Measurements from ENCODE around the gene NHLH1.

Gene NHLH1

GRCh38 chr1:160332516-160332915 is 34.4 kb upstream of the NHLH1 start:
- H3K56ac ChIP-seq (ENCODE audit: low read length): no peak overlapping the region
- H2AK5ac ChIP-seq (ENCODE audit: low read length): no peak overlapping the region
- H3K27ac ChIP-seq (ENCODE audit: low read depth, low read length): no peak overlapping the region
- no peaks in the 10 kb centered on the region for H3K27me3 ChIP-seq (ENCODE audit: insufficient read depth, low read length, poor library complexity)
- no peak overlapping the region for H4K5ac ChIP-seq (ENCODE audit: low read length)
- DNase-seq: no peak
- H3K4ac ChIP-seq (ENCODE audit: low read depth, low read length): no peak overlapping the region
- H3K18ac ChIP-seq (ENCODE audit: low read length): no peak overlapping the region
- no peaks in the 10 kb centered on the region for H3K4me1 ChIP-seq (ENCODE audit: control insufficient read depth, low read depth, low read length)
- H3K36me3 ChIP-seq (ENCODE audit: control insufficient read depth, insufficient read depth, low read length): peaks cover 6% of the 10 kb centered on the region
- no peak overlapping the region for H3K9ac ChIP-seq (ENCODE audit: low read length)
- H3K79me1 ChIP-seq (ENCODE audit: low read length): peaks cover 2% of the 10 kb centered on the region
- H3K4me2 ChIP-seq (ENCODE audit: low read length): no peak overlapping the region
- no peak overlapping the region for H3K23ac ChIP-seq (ENCODE audit: low read length)
- H4K8ac ChIP-seq (ENCODE audit: low read depth, low read length): no peak overlapping the region
- H3K79me2 ChIP-seq (ENCODE audit: control insufficient read depth, insufficient read depth, low read length): no peaks in the 10 kb centered on the region
- H2BK15ac ChIP-seq (replicated peaks; ENCODE audit: low read depth): no peak overlapping the region
- no peak overlapping the region for H2BK5ac ChIP-seq (ENCODE audit: low read length)
- no peak overlapping the region for H2BK120ac ChIP-seq (ENCODE audit: low read depth, low read length)
- H3K4me3 ChIP-seq (ENCODE audit: low read length): no peak overlapping the region

GRCh38 chr1:160338580-160338979 is 28.3 kb upstream of the NHLH1 start:
- WGBS (ENCODE audit: extremely low coverage, insufficient coverage, low lambda C conversion rate): no CpG with 5 or more reads among the region's 4 CpGs
- DNase-seq: no peak
- H3K18ac ChIP-seq (ENCODE audit: low read length): no peak overlapping the region
- no peak overlapping the region for H2BK15ac ChIP-seq (replicated peaks; ENCODE audit: low read depth)
- H3K79me1 ChIP-seq (ENCODE audit: low read length): peaks cover 16% of the 10 kb centered on the region
- no peak overlapping the region for H2AK5ac ChIP-seq (ENCODE audit: low read length)
- no peak overlapping the region for H3K4me2 ChIP-seq (ENCODE audit: low read length)
- no peak overlapping the region for H2BK5ac ChIP-seq (ENCODE audit: low read length)
- H3K27me3 ChIP-seq (ENCODE audit: insufficient read depth, low read length, poor library complexity): no peaks in the 10 kb centered on the region
- no peaks in the 10 kb centered on the region for H3K4me1 ChIP-seq (ENCODE audit: control insufficient read depth, low read depth, low read length)
- peaks cover 31% of the 10 kb centered on the region for H3K79me2 ChIP-seq (ENCODE audit: control insufficient read depth, insufficient read depth, low read length)
- H3K36me3 ChIP-seq (ENCODE audit: control insufficient read depth, insufficient read depth, low read length): peaks cover 5% of the 10 kb centered on the region
- no peak overlapping the region for H4K5ac ChIP-seq (ENCODE audit: low read length)
- H3K23ac ChIP-seq (ENCODE audit: low read length): no peak overlapping the region
- no peak overlapping the region for H3K9ac ChIP-seq (ENCODE audit: low read length)
- H3K4me3 ChIP-seq (ENCODE audit: low read length): no peak overlapping the region
- no peak overlapping the region for H3K4ac ChIP-seq (ENCODE audit: low read depth, low read length)
- no peak overlapping the region for H3K27ac ChIP-seq (ENCODE audit: low read depth, low read length)
- H3K56ac ChIP-seq (ENCODE audit: low read length): no peak overlapping the region
- H2BK120ac ChIP-seq (ENCODE audit: low read depth, low read length): no peak overlapping the region
- no peak overlapping the region for H4K8ac ChIP-seq (ENCODE audit: low read depth, low read length)

- no peak overlapping the region for H4K5ac ChIP-seq (ENCODE audit: low read length)
- no peak overlapping the region for H3K4me3 ChIP-seq (ENCODE audit: low read length)
- H3K4ac ChIP-seq (ENCODE audit: low read depth, low read length): no peak overlapping the region
- no peak overlapping the region for H3K4me2 ChIP-seq (ENCODE audit: low read length)
- H3K79me2 ChIP-seq (ENCODE audit: control insufficient read depth, insufficient read depth, low read length): peaks cover 38% of the 10 kb centered on the region
- no peak overlapping the region for H3K56ac ChIP-seq (ENCODE audit: low read length)
- WGBS (ENCODE audit: extremely low coverage, insufficient coverage, low lambda C conversion rate): no CpG with 5 or more reads among the region's 3 CpGs
- H3K18ac ChIP-seq (ENCODE audit: low read length): no peak overlapping the region
- peaks cover 20% of the 10 kb centered on the region for H3K79me1 ChIP-seq (ENCODE audit: low read length)
- no peak overlapping the region for H4K8ac ChIP-seq (ENCODE audit: low read depth, low read length)
- H3K36me3 ChIP-seq (ENCODE audit: control insufficient read depth, insufficient read depth, low read length): peaks cover 2% of the 10 kb centered on the region
- no peaks in the 10 kb centered on the region for H3K27me3 ChIP-seq (ENCODE audit: insufficient read depth, low read length, poor library complexity)
- no peak overlapping the region for H2BK15ac ChIP-seq (replicated peaks; ENCODE audit: low read depth)
- no peak overlapping the region for H3K9ac ChIP-seq (ENCODE audit: low read length)
- H3K4me1 ChIP-seq (ENCODE audit: control insufficient read depth, low read depth, low read length): no peaks in the 10 kb centered on the region
- H3K27ac ChIP-seq (ENCODE audit: low read depth, low read length): no peak overlapping the region
- H3K23ac ChIP-seq (ENCODE audit: low read length): no peak overlapping the region
- no peak overlapping the region for H2BK120ac ChIP-seq (ENCODE audit: low read depth, low read length)
- H2BK5ac ChIP-seq (ENCODE audit: low read length): no peak overlapping the region
- no peak overlapping the region for H2AK5ac ChIP-seq (ENCODE audit: low read length)
- no peak for DNase-seq
Measured at GRCh38 chr1:160340146-160340545, 26.7 kb upstream of the NHLH1 start.

GRCh38 chr1:160340866-160341265 is 26.0 kb upstream of the NHLH1 start:
- Histone ChIP-seq H2BK15ac (replicated peaks; ENCODE audit: low read depth) (no peak overlapping the region), H3K4ac (ENCODE audit: low read depth, low read length) (no peak overlapping the region), H3K56ac (ENCODE audit: low read length) (peak overlapping the region; percentile 62), H3K36me3 (ENCODE audit: control insufficient read depth, insufficient read depth, low read length) (peaks cover 2% of the 10 kb centered on the region), H3K4me1 (ENCODE audit: control insufficient read depth, low read depth, low read length) (no peaks in the 10 kb centered on the region), H3K4me2 (ENCODE audit: low read length) (no peak overlapping the region), H4K8ac (ENCODE audit: low read depth, low read length) (peak overlapping the region; percentile 89), H3K79me2 (ENCODE audit: control insufficient read depth, insufficient read depth, low read length) (peaks cover 38% of the 10 kb centered on the region), H2BK5ac (ENCODE audit: low read length) (no peak overlapping the region), H3K27me3 (ENCODE audit: insufficient read depth, low read length, poor library complexity) (no peaks in the 10 kb centered on the region), H3K23ac (ENCODE audit: low read length) (no peak overlapping the region), H3K27ac (ENCODE audit: low read depth, low read length) (no peak overlapping the region), H2AK5ac (ENCODE audit: low read length) (no peak overlapping the region), H3K79me1 (ENCODE audit: low read length) (peaks cover 20% of the 10 kb centered on the region), H2BK120ac (ENCODE audit: low read depth, low read length) (no peak overlapping the region), H4K5ac (ENCODE audit: low read length) (no peak overlapping the region), H3K4me3 (ENCODE audit: low read length) (no peak overlapping the region), H3K9ac (ENCODE audit: low read length) (peak overlapping the region; percentile 36), H3K18ac (ENCODE audit: low read length) (no peak overlapping the region)
- no CpG with 5 or more reads among the region's 2 CpGs for WGBS (ENCODE audit: extremely low coverage, insufficient coverage, low lambda C conversion rate)
- DNase-seq: no peak

GRCh38 chr1:160342526-160342925 is 24.3 kb upstream of the NHLH1 start:
- peak; percentile 34 for DNase-seq
- Histone ChIP-seq H3K56ac (ENCODE audit: low read length) (peak overlapping the region; percentile 98), H2AK5ac (ENCODE audit: low read length) (peak overlapping the region; percentile 38), H4K5ac (ENCODE audit: low read length) (no peak overlapping the region), H4K8ac (ENCODE audit: low read depth, low read length) (no peak overlapping the region), H2BK5ac (ENCODE audit: low read length) (peak overlapping the region; percentile 2), H2BK15ac (replicated peaks; ENCODE audit: low read depth) (no peak overlapping the region), H2BK120ac (ENCODE audit: low read depth, low read length) (no peak overlapping the region), H3K4me3 (ENCODE audit: low read length) (peak overlapping the region; percentile 81), H3K79me2 (ENCODE audit: control insufficient read depth, insufficient read depth, low read length) (peaks cover 38% of the 10 kb centered on the region), H3K18ac (ENCODE audit: low read length) (peak overlapping the region; percentile 15), H3K4ac (ENCODE audit: low read depth, low read length) (no peak overlapping the region), H3K4me2 (ENCODE audit: low read length) (peak overlapping the region; percentile 90), H3K27ac (ENCODE audit: low read depth, low read length) (no peak overlapping the region), H3K4me1 (ENCODE audit: control insufficient read depth, low read depth, low read length) (no peaks in the 10 kb centered on the region), H3K23ac (ENCODE audit: low read length) (no peak overlapping the region), H3K27me3 (ENCODE audit: insufficient read depth, low read length, poor library complexity) (no peaks in the 10 kb centered on the region), H3K36me3 (ENCODE audit: control insufficient read depth, insufficient read depth, low read length) (peaks cover 2% of the 10 kb centered on the region), H3K79me1 (ENCODE audit: low read length) (peaks cover 18% of the 10 kb centered on the region), H3K9ac (ENCODE audit: low read length) (peak overlapping the region; percentile 89)
- no CpG with 5 or more reads among the region's 7 CpGs for WGBS (ENCODE audit: extremely low coverage, insufficient coverage, low lambda C conversion rate)

All from mesendoderm (in vitro differentiated cells).